Measurements from ENCODE around the gene RRP1B.
"Not testable (repeated sequence)": the region's sequence is repeated elsewhere in the genome, so short reads cannot be mapped to it uniquely, and the experiment has no call there.

RRP1B gene

DNA sequence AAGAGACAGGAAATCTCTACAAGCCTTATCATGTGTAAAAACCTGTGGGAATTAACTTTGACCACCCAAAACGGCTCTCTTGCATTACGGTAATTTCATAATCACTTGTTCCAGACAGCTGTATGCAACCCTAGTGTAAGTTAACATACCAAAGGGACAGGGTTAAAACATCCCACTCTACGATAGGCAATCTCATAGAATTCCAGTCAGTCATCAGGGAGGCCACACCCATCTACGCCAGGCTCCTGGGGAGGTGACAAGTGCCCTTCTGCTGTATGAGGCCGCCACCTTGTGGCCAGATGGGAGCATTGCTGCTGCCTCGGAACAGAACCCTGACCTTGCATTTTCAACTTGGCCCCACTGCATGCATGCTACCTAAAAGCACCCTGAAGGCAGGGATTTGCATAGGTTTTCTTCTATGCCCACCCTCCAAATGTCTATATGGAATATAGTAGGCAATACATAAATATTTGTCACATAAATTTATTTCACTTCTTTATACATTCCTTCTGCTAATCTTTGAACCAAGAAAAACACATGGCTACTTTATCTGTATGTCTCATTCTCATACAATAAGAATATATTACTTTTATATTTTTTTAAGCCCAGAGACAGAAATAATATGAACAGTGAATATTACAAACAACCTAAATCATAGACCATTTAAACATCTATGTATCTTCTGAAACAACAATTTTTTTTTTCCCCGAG lies 12.7 kb upstream of the RRP1B start:
- H3K4me3 ChIP-seq (ENCODE audit: low read depth, low read length), result no peak overlapping the region
- DNase-seq (ENCODE audit: low read depth), result peak; percentile 67
- TF ChIP-seq, protein P1, sequence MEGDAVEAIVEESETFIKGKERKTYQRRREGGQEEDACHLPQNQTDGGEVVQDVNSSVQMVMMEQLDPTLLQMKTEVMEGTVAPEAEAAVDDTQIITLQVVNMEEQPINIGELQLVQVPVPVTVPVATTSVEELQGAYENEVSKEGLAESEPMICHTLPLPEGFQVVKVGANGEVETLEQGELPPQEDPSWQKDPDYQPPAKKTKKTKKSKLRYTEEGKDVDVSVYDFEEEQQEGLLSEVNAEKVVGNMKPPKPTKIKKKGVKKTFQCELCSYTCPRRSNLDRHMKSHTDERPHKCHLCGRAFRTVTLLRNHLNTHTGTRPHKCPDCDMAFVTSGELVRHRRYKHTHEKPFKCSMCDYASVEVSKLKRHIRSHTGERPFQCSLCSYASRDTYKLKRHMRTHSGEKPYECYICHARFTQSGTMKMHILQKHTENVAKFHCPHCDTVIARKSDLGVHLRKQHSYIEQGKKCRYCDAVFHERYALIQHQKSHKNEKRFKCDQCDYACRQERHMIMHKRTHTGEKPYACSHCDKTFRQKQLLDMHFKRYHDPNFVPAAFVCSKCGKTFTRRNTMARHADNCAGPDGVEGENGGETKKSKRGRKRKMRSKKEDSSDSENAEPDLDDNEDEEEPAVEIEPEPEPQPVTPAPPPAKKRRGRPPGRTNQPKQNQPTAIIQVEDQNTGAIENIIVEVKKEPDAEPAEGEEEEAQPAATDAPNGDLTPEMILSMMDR (IDR thresholded peaks at IDR 0.05; ENCODE audit: low read depth, low read length, missing control alignments), result peak; percentile 99

DNA sequence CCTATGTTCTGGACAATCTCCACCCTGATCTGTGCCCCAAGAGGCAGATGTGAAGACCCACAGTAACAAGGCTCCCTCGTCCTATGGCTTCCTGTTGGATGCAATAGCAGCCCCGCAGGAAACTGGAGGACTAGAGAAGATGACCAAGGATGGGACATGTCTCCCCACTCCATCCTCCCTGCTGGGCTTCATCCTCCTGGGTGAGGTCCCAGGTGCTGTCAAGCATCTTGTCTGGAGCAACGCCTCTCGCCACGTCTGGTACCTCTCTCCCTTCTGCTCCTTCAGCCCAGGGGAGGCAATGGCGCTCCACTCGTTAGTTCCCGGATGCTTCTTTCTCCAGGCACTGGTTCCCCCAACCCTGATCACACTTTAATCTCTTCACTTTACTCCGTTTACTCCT lies 11.2 kb upstream of the RRP1B start:
- H3K4me3 ChIP-seq (ENCODE audit: low read depth, low read length), result no peak overlapping the region
- no peak for DNase-seq (ENCODE audit: low read depth)
- TF ChIP-seq, protein P1 (IDR thresholded peaks at IDR 0.05; ENCODE audit: low read depth, low read length, missing control alignments), result no peak

DNA sequence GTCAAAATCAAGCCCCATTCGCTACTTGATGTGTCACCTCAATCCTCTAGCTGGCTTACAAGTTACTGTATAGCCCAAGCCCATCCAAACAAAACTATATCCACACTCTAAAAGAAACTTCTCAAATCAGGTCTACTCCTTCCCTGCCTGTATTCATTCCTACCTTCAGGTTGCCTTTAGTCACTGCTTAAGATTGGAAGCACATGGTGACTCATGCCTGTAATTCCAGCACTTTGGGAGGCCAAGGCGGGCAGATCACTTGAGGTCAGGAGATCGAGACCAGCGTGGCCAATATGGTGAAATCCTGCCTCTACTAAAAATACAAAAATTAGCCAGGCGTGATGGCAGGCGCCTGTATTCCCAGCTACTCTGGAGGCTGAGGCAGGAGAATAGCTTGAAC lies 7.4 kb upstream of the RRP1B start:
- DNase-seq (ENCODE audit: low read depth); H3K4me3 ChIP-seq (ENCODE audit: low read depth, low read length): not testable (repeated sequence)

DNA sequence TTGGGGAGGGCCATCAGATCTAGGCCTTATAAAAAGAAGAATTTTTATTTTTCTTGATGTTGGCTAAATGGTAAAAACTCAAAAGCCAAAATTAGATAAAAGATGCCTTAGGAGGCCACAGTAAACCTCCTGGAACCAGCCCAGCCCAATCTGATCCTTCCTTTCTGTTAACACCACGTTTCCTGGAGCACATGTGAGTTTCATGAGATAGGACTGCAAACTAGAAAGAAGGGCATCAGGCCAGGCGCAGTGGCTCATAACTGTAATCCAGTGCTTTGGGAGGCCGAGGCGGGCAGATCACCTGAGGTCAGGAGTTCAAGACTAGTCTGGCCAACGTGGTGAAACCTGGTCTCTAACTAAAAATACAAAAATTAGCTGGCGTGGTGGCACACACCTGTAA lies 6.7 kb upstream of the RRP1B start:
- TF ChIP-seq, protein P1 (IDR thresholded peaks at IDR 0.05; ENCODE audit: low read depth, low read length, missing control alignments), result no peak
- H3K4me3 ChIP-seq (ENCODE audit: low read depth, low read length), result no peak overlapping the region
- DNase-seq (ENCODE audit: low read depth), result no peak

DNA sequence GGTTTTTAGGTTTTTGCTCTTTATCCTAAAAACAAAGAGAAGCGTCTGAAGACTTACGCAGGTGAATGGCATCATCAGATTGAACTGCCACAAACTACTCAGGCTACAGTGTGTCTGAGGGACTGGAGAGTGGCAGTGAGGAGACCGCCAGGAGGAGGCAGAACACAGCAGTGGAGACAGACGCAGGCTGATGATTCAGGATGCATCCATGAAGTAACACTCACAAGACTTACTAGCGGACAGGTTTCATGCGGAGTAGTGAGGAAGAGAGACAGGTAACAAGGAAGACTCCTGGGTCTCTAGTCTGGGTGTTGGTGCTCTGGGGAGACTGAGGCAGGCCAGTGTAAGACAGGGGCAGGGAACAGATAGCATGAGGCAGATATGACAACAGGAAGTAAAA lies 5.7 kb upstream of the RRP1B start:
- no peak overlapping the region for H3K4me3 ChIP-seq (ENCODE audit: low read depth, low read length)
- no peak for DNase-seq (ENCODE audit: low read depth)
- TF ChIP-seq, protein P1 (IDR thresholded peaks at IDR 0.05; ENCODE audit: low read depth, low read length, missing control alignments), result no peak

DNA sequence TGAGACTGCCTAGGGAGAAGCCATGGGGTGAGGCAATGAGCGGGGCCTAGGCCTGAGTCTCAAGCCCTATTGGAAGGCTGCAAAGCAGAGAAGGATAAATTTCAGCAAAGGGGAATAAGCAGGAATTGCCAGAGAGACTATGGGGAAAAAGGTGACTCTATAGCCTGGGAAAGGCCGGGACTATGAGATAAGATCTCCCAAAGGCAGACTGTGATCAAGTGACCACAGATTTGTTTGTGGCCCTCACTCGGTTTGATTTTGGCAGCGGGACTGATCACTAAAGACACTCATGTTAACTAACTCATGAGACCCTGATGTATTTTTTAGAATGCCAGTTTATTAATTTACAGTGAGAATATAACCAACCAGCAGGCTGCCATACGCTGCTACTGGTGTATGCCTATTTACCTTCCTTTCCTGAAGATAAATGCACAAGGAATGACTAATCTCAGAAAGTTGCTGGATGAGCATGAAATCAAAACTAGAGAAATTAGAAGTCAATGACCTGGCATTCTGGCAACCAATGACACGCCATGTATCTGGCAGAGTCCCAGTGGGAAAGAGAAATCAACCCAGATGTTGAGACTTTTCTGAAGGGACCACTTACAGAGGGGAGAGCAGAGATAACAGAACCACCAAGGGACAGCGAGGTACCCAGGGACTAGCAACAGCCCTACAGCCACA lies 4.4 kb upstream of the RRP1B start:
- TF ChIP-seq, protein P1 (IDR thresholded peaks at IDR 0.05; ENCODE audit: low read depth, low read length, missing control alignments), result no peak
- no peak overlapping the region for H3K4me3 ChIP-seq (ENCODE audit: low read depth, low read length)
- no peak for DNase-seq (ENCODE audit: low read depth)

DNA sequence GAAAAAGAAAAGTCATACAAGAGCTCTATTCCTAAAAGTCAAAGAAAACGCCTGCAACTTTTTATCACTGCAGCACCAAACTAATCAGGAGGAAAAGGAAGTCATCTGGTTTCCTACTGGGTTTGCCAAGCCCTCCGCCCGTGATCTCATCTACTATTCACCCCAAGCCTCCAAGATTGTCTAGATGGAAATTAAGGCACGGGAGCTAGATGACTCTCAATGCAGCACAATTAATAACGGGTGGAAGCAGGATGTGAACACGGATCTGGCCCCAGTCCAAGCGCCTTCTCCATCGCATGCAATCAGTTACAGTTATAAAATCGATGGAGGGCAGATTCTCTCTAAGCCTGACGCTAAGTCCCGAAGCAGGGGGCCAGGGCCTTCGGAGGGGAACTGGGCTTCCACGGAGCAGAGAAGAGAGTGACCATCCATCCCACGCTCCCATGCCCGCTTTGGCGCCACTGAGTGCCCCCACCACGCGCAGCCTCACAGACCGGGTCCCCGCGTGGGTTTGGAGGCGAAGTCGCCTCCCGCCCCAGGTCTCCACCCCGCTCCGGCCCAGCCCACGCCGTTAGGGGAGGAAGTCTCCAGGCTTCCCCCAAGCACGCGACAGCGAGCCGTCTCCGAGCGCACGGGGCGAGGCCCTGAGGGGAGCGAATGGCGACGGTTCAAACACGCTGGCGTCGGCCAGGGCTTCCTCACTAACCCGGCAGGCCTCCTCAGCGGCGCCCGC lies 1.8 kb upstream of the RRP1B start:
- no peak overlapping the region for H3K4me3 ChIP-seq (ENCODE audit: low read depth, low read length)
- no peak for DNase-seq (ENCODE audit: low read depth)
- TF ChIP-seq, protein P1 (IDR thresholded peaks at IDR 0.05; ENCODE audit: low read depth, low read length, missing control alignments), result no peak

Data from GM12864 (cell line).